GM18907 (cell line): Measurements from ENCODE around the gene CCDC102B.
"Not testable (repeated sequence)": the region's sequence is repeated elsewhere in the genome, so short reads cannot be mapped to it uniquely, and the experiment has no call there.

Experiments
- ATAC-seq: cut with Tn5 transposase; IDR thresholded peaks from one replicate; pipeline ENCODE4 v1.9.1; 2021; ENCODE audit warnings: mild to moderate bottlenecking, moderate library complexity; ENCODE audit not compliant: unreplicated experiment

CCDC102B gene

GRCh38 chr18:68797871-68798270, at the start of gene CCDC102B:
CCDC102B (plus strand) TSS chr18:68798080; CDS start chr18:68836764, 38,684 bp downstream.
- no peak for ATAC-seq

- ATAC-seq: no peak
Measured at GRCh38 chr18:68757126-68757525, 40.8 kb upstream of the CCDC102B start.

GRCh38 chr18:68759308-68759707, 38.6 kb upstream of the CCDC102B start:
- no peak for ATAC-seq

- ATAC-seq: no peak
Measured at GRCh38 chr18:68763083-68763482, 34.8 kb upstream of the CCDC102B start.

GRCh38 chr18:68764016-68764415, 33.9 kb upstream of the CCDC102B start:
- ATAC-seq: no peak

- ATAC-seq: no peak
Measured at GRCh38 chr18:68766433-68766832, 31.4 kb upstream of the CCDC102B start.

- no peak for ATAC-seq
Measured at GRCh38 chr18:68769461-68769860, 28.4 kb upstream of the CCDC102B start.

GRCh38 chr18:68772268-68772667, 25.6 kb upstream of the CCDC102B start:
- ATAC-seq: no peak

GRCh38 chr18:68778280-68778886, 19.5 kb upstream of the CCDC102B start:
- no peak for ATAC-seq

GRCh38 chr18:68779169-68779568, 18.7 kb upstream of the CCDC102B start:
- ATAC-seq: no peak

- no peak for ATAC-seq
Measured at GRCh38 chr18:68780802-68781635, 16.9 kb upstream of the CCDC102B start.

- no peak for ATAC-seq
Measured at GRCh38 chr18:68783506-68783905, 14.4 kb upstream of the CCDC102B start.

GRCh38 chr18:68784071-68784470, 13.8 kb upstream of the CCDC102B start:
- no peak for ATAC-seq

- not testable (repeated sequence) for ATAC-seq
Measured at GRCh38 chr18:68790290-68790689, 7.6 kb upstream of the CCDC102B start.

- no peak for ATAC-seq
Measured at GRCh38 chr18:68791801-68792200, 6.1 kb upstream of the CCDC102B start.

GRCh38 chr18:68793951-68794350, 3.9 kb upstream of the CCDC102B start:
- no peak for ATAC-seq

GRCh38 chr18:68796936-68797690, 767 bp upstream of the CCDC102B start:
- ATAC-seq: no peak

GRCh38 chr18:68800075-68800474, 2.2 kb downstream of the CCDC102B start:
- no peak for ATAC-seq

- ATAC-seq: no peak
Measured at GRCh38 chr18:68803356-68803755, 5.5 kb downstream of the CCDC102B start.

GRCh38 chr18:68817584-68817983, 19.7 kb downstream of the CCDC102B start:
- ATAC-seq: no peak

- ATAC-seq: no peak
Measured at GRCh38 chr18:68818584-68818983, 20.7 kb downstream of the CCDC102B start.

- ATAC-seq: no peak
Measured at GRCh38 chr18:68822926-68823325, 25.0 kb downstream of the CCDC102B start.
